PC-9 (cell line): ENCODE measurements around the gene ELMO2. TPM values are rescaled to one million over a fixed set of nuclear protein-coding genes. Genes with fewer than 3 reads are reported as not detected.
A peak's percentile ranks its signal among the peaks of the same experiment; 100 is the strongest.

ENCODE experiments used
- BruUV-seq: library from RNA; stranded (reverse); fragments of 400-500 nt; replicated peaks from 2 replicates; lab custom pipeline; 2021; lab: Mats Ljungman, UMichigan
- CTCF ChIA-PET: fragments of 300-600 bp; sonication (Branson Sonifier 250); formaldehyde crosslinking; loops from one replicate; lab custom pipeline; 2022; ENCODE audit warnings: antibody characterized with exemption; lab: Charles Lee
- POLR2A ChIA-PET: fragments of 300-600 bp; sonication (Branson Sonifier 250); formaldehyde crosslinking; loops from one replicate; lab custom pipeline; 2022; ENCODE audit warnings: antibody characterized with exemption; ENCODE audit not compliant: unreplicated experiment; lab: Charles Lee
- DNase-seq, 2 experiments: peaks; one replicate each; pipeline versions ENCODE4 v3.0.0 to v3.0.0-alpha.2; 2015 to 2022; ENCODE audit warnings: mixed read lengths in 1 of 2
- H2AFZ ChIP-seq: fragments of 200-600 bp; sonication (generic); 2 replicates; pipeline ENCODE4 v1.8.1; 2017; ENCODE audit warnings: antibody characterized with exemption
- H3F3A ChIP-seq: fragments of 200-600 bp; sonication (generic); 2 replicates; pipeline ENCODE4 v1.8.1; 2017; ENCODE audit warnings: antibody characterized with exemption, mild to moderate bottlenecking, low read depth; ENCODE audit not compliant: insufficient read depth
- H3K27ac ChIP-seq: fragments of 200-600 bp; sonication (generic); 2 replicates; pipeline ENCODE4 v1.6.1; 2016; ENCODE audit warnings: mixed run types
- H3K27me3 ChIP-seq: fragments of 200-600 bp; sonication (generic); 2 replicates; pipeline ENCODE4 v1.6.1; 2016; ENCODE audit warnings: low read depth, mixed run types; ENCODE audit not compliant: insufficient read depth
- H3K36me3 ChIP-seq: fragments of 200-600 bp; sonication (generic); 2 replicates; pipeline ENCODE4 v1.6.1; 2016; ENCODE audit warnings: low read depth, mixed run types
- H3K4me1 ChIP-seq: fragments of 200-600 bp; sonication (generic); replicated peaks from 2 replicates; pipeline ENCODE4 v1.6.1; 2016; ENCODE audit warnings: mixed run types; ENCODE audit not compliant: insufficient read depth
- H3K4me2 ChIP-seq: fragments of 200-600 bp; sonication (generic); 2 replicates; pipeline ENCODE4 v1.6.1; 2017; ENCODE audit warnings: mixed run types
- H3K4me3 ChIP-seq: fragments of 200-600 bp; sonication (generic); 2 replicates; pipeline ENCODE4 v1.6.1; 2016; ENCODE audit warnings: mixed run types
- H3K79me2 ChIP-seq: fragments of 200-600 bp; sonication (generic); 2 replicates; pipeline ENCODE4 v1.6.1; 2017; ENCODE audit warnings: low read depth, mixed run types
- H3K9me2 ChIP-seq: fragments of 200-600 bp; sonication (generic); 2 replicates; pipeline ENCODE4 v1.8.1; 2017; ENCODE audit warnings: mild to moderate bottlenecking; ENCODE audit not compliant: insufficient read depth
- H3K9me3 ChIP-seq: fragments of 200-600 bp; sonication (generic); 2 replicates; pipeline ENCODE4 v1.8.1; 2016; ENCODE audit warnings: low read depth; ENCODE audit not compliant: insufficient read depth
- H4K20me1 ChIP-seq: fragments of 200-600 bp; sonication (generic); 2 replicates; pipeline ENCODE4 v1.8.1; 2017; ENCODE audit not compliant: insufficient read depth
- EZH2 ChIP-seq: fragments of 200-600 bp; sonication (generic); IDR thresholded peaks from 2 replicates; pipeline ENCODE4 v1.8.0; 2017; ENCODE audit warnings: antibody characterized with exemption, low read depth
- intact Hi-C: fragments of 100-400 bp; cut with micrococcal nuclease; formaldehyde crosslinking; loops from one replicate; pipeline ENCODE4 v1.10.0; 2022; ENCODE audit not compliant: unreplicated experiment
- total RNA-seq: library from RNA; stranded (reverse); gene quantifications from 2 replicates; pipeline ENCODE4 v1.2.3, GENCODE V29; 2021
- TF ChIP-seq, protein P1 (sequence below): fragments of 200-600 bp; sonication (generic); conservative IDR thresholded peaks from 2 replicates; pipeline ENCODE4 v1.6.1; 2017; ENCODE audit warnings: mixed run types, antibody characterized with exemption, mild to moderate bottlenecking, moderate library complexity

Gene ELMO2
- total RNA-seq, 1 experiment from 2014 or later = 29.4 TPM

DNA sequence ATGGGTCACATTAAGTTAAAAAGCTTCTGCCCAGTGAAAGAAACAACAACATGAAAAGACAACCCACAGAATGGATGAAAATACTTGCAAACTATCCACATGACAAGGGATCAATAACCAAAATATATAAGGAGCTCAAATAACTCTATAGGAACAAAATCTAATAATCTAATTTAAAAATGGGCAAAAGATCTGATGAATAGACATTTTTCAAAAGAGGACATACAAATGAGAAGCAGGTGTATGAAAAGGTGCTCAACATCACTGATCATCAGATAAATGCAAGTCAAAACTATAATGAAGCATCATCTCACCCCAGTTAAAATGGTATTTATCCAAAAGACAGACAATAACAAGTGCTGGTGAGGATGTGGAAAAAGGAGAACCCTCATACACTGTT is 21.0 kb upstream of the ELMO2 start:
- H2AFZ ChIP-seq = no peak overlapping the region
- peaks cover 86% of the 10 kb centered on the region for H3K27me3 ChIP-seq
- no peak overlapping the region for H3K4me3 ChIP-seq
- intact Hi-C loops = no loop called here
- H3F3A ChIP-seq = no peaks in the 10 kb centered on the region
- no peaks in the 10 kb centered on the region for H3K79me2 ChIP-seq
- no TSS peak for BruUV-seq
- no peaks in the 10 kb centered on the region for H3K9me3 ChIP-seq
- TF ChIP-seq, protein P1, sequence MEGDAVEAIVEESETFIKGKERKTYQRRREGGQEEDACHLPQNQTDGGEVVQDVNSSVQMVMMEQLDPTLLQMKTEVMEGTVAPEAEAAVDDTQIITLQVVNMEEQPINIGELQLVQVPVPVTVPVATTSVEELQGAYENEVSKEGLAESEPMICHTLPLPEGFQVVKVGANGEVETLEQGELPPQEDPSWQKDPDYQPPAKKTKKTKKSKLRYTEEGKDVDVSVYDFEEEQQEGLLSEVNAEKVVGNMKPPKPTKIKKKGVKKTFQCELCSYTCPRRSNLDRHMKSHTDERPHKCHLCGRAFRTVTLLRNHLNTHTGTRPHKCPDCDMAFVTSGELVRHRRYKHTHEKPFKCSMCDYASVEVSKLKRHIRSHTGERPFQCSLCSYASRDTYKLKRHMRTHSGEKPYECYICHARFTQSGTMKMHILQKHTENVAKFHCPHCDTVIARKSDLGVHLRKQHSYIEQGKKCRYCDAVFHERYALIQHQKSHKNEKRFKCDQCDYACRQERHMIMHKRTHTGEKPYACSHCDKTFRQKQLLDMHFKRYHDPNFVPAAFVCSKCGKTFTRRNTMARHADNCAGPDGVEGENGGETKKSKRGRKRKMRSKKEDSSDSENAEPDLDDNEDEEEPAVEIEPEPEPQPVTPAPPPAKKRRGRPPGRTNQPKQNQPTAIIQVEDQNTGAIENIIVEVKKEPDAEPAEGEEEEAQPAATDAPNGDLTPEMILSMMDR = no peak
- no peak for TF ChIP-seq EZH2
- DNase-seq = no peak
- H3K4me1 ChIP-seq = no peaks in the 10 kb centered on the region
- CTCF ChIA-PET = no interaction called here
- POLR2A ChIA-PET = interaction anchor here (0.6 kb wide), 1 partner anchor 241 kb away, joined by 3 read pairs; no protein-coding TSS in a partner anchor
- H4K20me1 ChIP-seq = no peaks in the 10 kb centered on the region
- no peaks in the 10 kb centered on the region for H3K36me3 ChIP-seq
- H3K9me2 ChIP-seq = no peaks in the 10 kb centered on the region
- H3K27ac ChIP-seq = no peak overlapping the region
- H3K4me2 ChIP-seq = no peak overlapping the region

DNA sequence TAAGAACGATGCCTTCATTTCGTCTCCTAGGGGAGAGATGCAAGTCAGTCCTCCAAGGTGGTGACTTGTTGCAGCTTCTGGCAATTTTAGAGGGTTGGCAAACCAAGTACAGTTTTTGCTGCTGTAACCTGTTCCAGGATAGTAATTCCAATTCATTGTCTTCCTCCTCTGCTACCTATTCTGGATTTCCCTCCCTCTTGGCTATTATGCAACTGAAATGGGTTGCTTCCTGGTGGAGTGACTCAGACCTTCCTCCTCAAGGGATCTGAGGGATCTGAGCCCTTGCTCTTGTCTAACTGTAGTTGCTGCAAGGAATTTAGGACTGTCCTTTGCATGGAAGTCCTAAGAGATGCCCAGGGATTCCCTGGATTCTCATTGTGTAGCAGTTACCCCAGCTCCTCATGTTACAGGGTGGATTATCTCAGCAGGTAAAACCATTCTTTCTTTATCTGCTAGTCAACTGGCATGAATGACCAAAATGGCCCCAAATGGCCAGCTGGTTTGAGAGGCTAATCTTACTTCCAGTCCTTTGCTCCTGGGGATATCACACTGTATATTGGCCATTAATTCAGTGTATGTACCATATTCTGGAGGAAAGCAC is 17.6 kb upstream of the ELMO2 start:
- H3K79me2 ChIP-seq = no peaks in the 10 kb centered on the region
- H3K27me3 ChIP-seq = peaks cover 79% of the 10 kb centered on the region
- H3K4me2 ChIP-seq = no peak overlapping the region
- TF ChIP-seq EZH2 = no peak
- TF ChIP-seq, protein P1 = no peak
- no peak overlapping the region for H2AFZ ChIP-seq
- H3K4me1 ChIP-seq = no peaks in the 10 kb centered on the region
- no peaks in the 10 kb centered on the region for H3K9me2 ChIP-seq
- no peak overlapping the region for H3K27ac ChIP-seq
- intact Hi-C loops = no loop called here
- no peaks in the 10 kb centered on the region for H3F3A ChIP-seq
- no peaks in the 10 kb centered on the region for H4K20me1 ChIP-seq
- no peak overlapping the region for H3K4me3 ChIP-seq
- H3K9me3 ChIP-seq = no peaks in the 10 kb centered on the region
- POLR2A ChIA-PET = no interaction called here
- CTCF ChIA-PET = interaction anchor here (1.4 kb wide), 1 partner anchor 14 kb away, joined by 5 read pairs; no protein-coding TSS in a partner anchor
- no peaks in the 10 kb centered on the region for H3K36me3 ChIP-seq
- BruUV-seq = no TSS peak
- DNase-seq = peak in 1 of 2 experiments; percentile 67

DNA sequence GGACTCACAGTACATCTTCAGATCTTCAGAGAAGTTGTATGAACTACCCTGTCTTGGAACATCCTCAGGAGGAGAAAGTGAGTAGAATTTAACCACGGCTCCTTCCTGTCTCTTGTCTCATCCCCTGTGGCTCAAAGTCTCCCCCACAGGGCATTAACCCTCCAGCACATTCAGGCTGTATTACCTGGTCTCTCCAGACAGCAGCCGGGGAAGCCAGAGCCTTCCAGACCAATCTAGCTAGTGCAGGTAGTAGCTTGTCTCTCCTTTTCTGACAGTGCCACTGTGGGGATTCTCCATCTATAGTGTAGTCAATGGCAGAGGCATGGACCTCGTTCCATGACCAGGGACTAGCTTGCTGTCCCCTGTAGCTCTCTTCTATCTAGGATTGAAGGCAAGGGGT is 16.9 kb upstream of the ELMO2 start:
- no peak for DNase-seq
- no TSS peak for BruUV-seq
- CTCF ChIA-PET = interaction anchor here (0.6 to 1.4 kb wide), 2 partner anchors 15 to 112 kb away, joined by 3 to 5 read pairs; no protein-coding TSS in a partner anchor
- intact Hi-C loops = no loop called here
- Histone ChIP-seq H4K20me1 (no peaks in the 10 kb centered on the region), H3F3A (no peaks in the 10 kb centered on the region), H3K27ac (no peak overlapping the region), H3K9me2 (no peaks in the 10 kb centered on the region), H3K9me3 (no peaks in the 10 kb centered on the region), H3K4me2 (no peak overlapping the region), H3K27me3 (peaks cover 78% of the 10 kb centered on the region), H3K36me3 (no peaks in the 10 kb centered on the region), H3K4me1 (no peaks in the 10 kb centered on the region), H3K79me2 (no peaks in the 10 kb centered on the region), H2AFZ (no peak overlapping the region), H3K4me3 (no peak overlapping the region)
- TF ChIP-seq, protein P1 = no peak
- no peak for TF ChIP-seq EZH2
- POLR2A ChIA-PET = no interaction called here
